H1 (cell line): ENCODE results near the gene DCLK1. TPM values are rescaled to one million over a fixed set of nuclear protein-coding genes. Genes with fewer than 3 reads are reported as not detected.

Source experiments
- CTCF ChIA-PET: fragments of 300-600 bp; sonication (Branson Sonifier 250); formaldehyde crosslinking; loops from one replicate; lab custom pipeline; 2021; ENCODE audit not compliant: partially characterized antibody; lab: Charles Lee
- POLR2A ChIA-PET: fragments of 300-600 bp; sonication (Branson Sonifier 250); formaldehyde crosslinking; loops from one replicate; lab custom pipeline; 2021; ENCODE audit warnings: inconsistent platforms; ENCODE audit not compliant: partially characterized antibody; lab: Charles Lee
- DNase-seq, 2 experiments: peaks; one replicate each; pipeline versions ENCODE4 v3.0.0 to v3.0.0-alpha.2; 2010 to 2022; ENCODE audit warnings: low spot score in 2 of 2, low read depth in 1 of 2, mixed read lengths in 1 of 2
- FAIRE-seq: peaks from 2 replicates; lab custom pipeline; 2011; peaks lifted over from hg19 to GRCh38; lab: Jason Lieb, UNC
- H2AFZ ChIP-seq: 2 replicates; pipeline ENCODE4 v1.8.1; 2012; ENCODE audit warnings: low read length, inconsistent platforms
- H2AK5ac ChIP-seq: 2 replicates; pipeline ENCODE4 v1.6.1; 2013; ENCODE audit warnings: low read depth, low read length
- H2BK120ac ChIP-seq: replicated peaks from 2 replicates; pipeline ENCODE3; 2013; ENCODE audit warnings: low read depth, low read length, inconsistent platforms
- H2BK12ac ChIP-seq: 2 replicates; pipeline ENCODE4 v1.6.1; 2013; ENCODE audit warnings: low read depth, low read length
- H2BK15ac ChIP-seq: 2 replicates; pipeline ENCODE4 v1.6.1; 2013; ENCODE audit warnings: low read length
- H2BK20ac ChIP-seq: 2 replicates; pipeline ENCODE4 v1.6.1; 2013; ENCODE audit warnings: low read length
- H2BK5ac ChIP-seq: 2 replicates; pipeline ENCODE4 v1.6.1; 2013; ENCODE audit warnings: low read depth, low read length
- H3K14ac ChIP-seq: 2 replicates; pipeline ENCODE4 v1.6.1; 2013; ENCODE audit warnings: inconsistent platforms; ENCODE audit not compliant: insufficient read length
- H3K18ac ChIP-seq: 2 replicates; pipeline ENCODE4 v1.6.1; 2013; ENCODE audit warnings: low read length; ENCODE audit errors: extremely low read depth
- H3K23ac ChIP-seq: 2 replicates; pipeline ENCODE4 v1.6.1; 2013; ENCODE audit warnings: inconsistent platforms; ENCODE audit not compliant: insufficient read length
- H3K23me2 ChIP-seq: 2 replicates; pipeline ENCODE4 v1.6.1; 2013; ENCODE audit warnings: low read depth, low read length
- H3K27ac ChIP-seq: 2 replicates; pipeline ENCODE4 v1.6.1; 2011; ENCODE audit warnings: low read depth, low read length, inconsistent platforms
- H3K27me3 ChIP-seq, 4 experiments: replicated peaks in 1 of 4; 1 replicate in 1 of 4; 2 replicates in 3 of 4; pipeline versions ENCODE4 v1.6.1 to v1.8.1; 2011 to 2013; ENCODE audit warnings: low read length in 3 of 4, mild to moderate bottlenecking in 3 of 4, inconsistent platforms in 2 of 4, mixed read lengths in 2 of 4, moderate library complexity in 1 of 4; ENCODE audit not compliant: control insufficient read depth in 3 of 4, insufficient read depth in 3 of 4; ENCODE audit errors: extremely low read depth in 1 of 4
- H3K36me3 ChIP-seq, 4 experiments: 2 replicates each; pipeline versions ENCODE4 v1.6.1 to v1.8.1; 2011 to 2013; ENCODE audit warnings: mild to moderate bottlenecking in 4 of 4, low read length in 3 of 4, moderate library complexity in 2 of 4, control low read depth in 1 of 4, inconsistent platforms in 1 of 4; ENCODE audit not compliant: insufficient read depth in 4 of 4, control insufficient read depth in 2 of 4
- H3K4ac ChIP-seq: replicated peaks from 2 replicates; pipeline ENCODE3; 2013; ENCODE audit warnings: low read length, low read depth, mixed read lengths, inconsistent platforms; ENCODE audit not compliant: insufficient read length
- H3K4me1 ChIP-seq, 4 experiments: replicated peaks in 1 of 4; 1 replicate in 1 of 4; 2 replicates in 3 of 4; pipeline versions ENCODE4 v1.6.1 to v1.8.1; 2011 to 2013; ENCODE audit warnings: low read length in 3 of 4, inconsistent platforms in 2 of 4, mixed read lengths in 1 of 4; ENCODE audit not compliant: insufficient read depth in 4 of 4, control insufficient read depth in 3 of 4
- H3K4me2 ChIP-seq, 2 experiments: 2 replicates each; pipeline versions ENCODE4 v1.6.1 to v1.8.1; 2011 to 2013; ENCODE audit warnings: low read depth in 2 of 2, low read length in 2 of 2, control low read depth in 1 of 2, inconsistent platforms in 1 of 2, mild to moderate bottlenecking in 1 of 2; ENCODE audit not compliant: insufficient read depth in 1 of 2
- H3K4me3 ChIP-seq, 4 experiments: fragments of 200-600, 300-600 bp in 1 of 4; sonication (generic), shearing (Covaris generic), sonication (Bioruptor Twin) in 1 of 4; 2 replicates each; pipeline versions ENCODE4 v1.5.1 to v1.8.1; 2011 to 2016; ENCODE audit warnings: low read length in 4 of 4, low read depth in 3 of 4, control low read depth in 2 of 4, inconsistent platforms in 2 of 4, mild to moderate bottlenecking in 2 of 4, mixed read lengths in 1 of 4, moderate library complexity in 1 of 4; ENCODE audit not compliant: insufficient read depth in 2 of 4; ENCODE audit errors: extremely low read depth in 1 of 4
- H3K56ac ChIP-seq: replicated peaks from 2 replicates; pipeline ENCODE3; 2013; ENCODE audit warnings: low read depth, mild to moderate bottlenecking, mixed read lengths, low read length, inconsistent platforms; ENCODE audit not compliant: insufficient read length
- H3K79me1 ChIP-seq: 2 replicates; pipeline ENCODE4 v1.6.1; 2013; ENCODE audit warnings: low read depth, low read length, control low read depth
- H3K79me2 ChIP-seq, 2 experiments: 2 replicates each; pipeline versions ENCODE4 v1.6.1 to v1.8.1; 2012 to 2013; ENCODE audit warnings: low read length in 2 of 2, mild to moderate bottlenecking in 2 of 2, inconsistent platforms in 1 of 2; ENCODE audit not compliant: insufficient read depth in 2 of 2, control insufficient read depth in 1 of 2
- H3K9ac ChIP-seq, 4 experiments: replicated peaks in 1 of 4; 1 replicate in 1 of 4; 2 replicates in 3 of 4; pipeline versions ENCODE4 v1.6.1 to v1.8.1; 2011 to 2013; ENCODE audit warnings: low read depth in 3 of 4, low read length in 3 of 4, control low read depth in 2 of 4, mild to moderate bottlenecking in 2 of 4, moderate library complexity in 2 of 4, inconsistent platforms in 1 of 4; ENCODE audit errors: extremely low read depth in 1 of 4
- H3K9me3 ChIP-seq, 2 experiments: 2 replicates each; pipeline versions ENCODE4 v1.6.1 to v1.8.1; 2012 to 2013; ENCODE audit warnings: mild to moderate bottlenecking in 2 of 2, moderate library complexity in 2 of 2, control low read depth in 1 of 2, inconsistent platforms in 1 of 2, low read depth in 1 of 2, low read length in 1 of 2, mixed read lengths in 1 of 2; ENCODE audit not compliant: insufficient read depth in 2 of 2
- H4K20me1 ChIP-seq, 2 experiments: replicated peaks in 1 of 2; 2 replicates each; pipeline versions ENCODE3 to v1.8.1; 2011 to 2013; ENCODE audit warnings: inconsistent platforms in 2 of 2, low read length in 2 of 2, mild to moderate bottlenecking in 1 of 2; ENCODE audit not compliant: insufficient read depth in 2 of 2, control insufficient read depth in 1 of 2
- H4K5ac ChIP-seq: 2 replicates; pipeline ENCODE4 v1.6.1; 2013; ENCODE audit warnings: low read length, low read depth, mixed read lengths, inconsistent platforms; ENCODE audit not compliant: insufficient read length
- H4K8ac ChIP-seq: 2 replicates; pipeline ENCODE4 v1.8.0; 2013; ENCODE audit warnings: mild to moderate bottlenecking, moderate library complexity, low read length, inconsistent platforms; ENCODE audit not compliant: insufficient read depth; ENCODE audit errors: extremely low read depth
- H4K91ac ChIP-seq: replicated peaks from 2 replicates; pipeline ENCODE3; 2013; ENCODE audit warnings: low read length, mixed read lengths, inconsistent platforms; ENCODE audit not compliant: insufficient read length
- ATF3 ChIP-seq: IDR thresholded peaks from 2 replicates; pipeline ENCODE4 v1.6.1; 2011; ENCODE audit warnings: low read depth, mild to moderate bottlenecking, low read length; ENCODE audit not compliant: insufficient read depth
- BCL11A ChIP-seq, 2 experiments: IDR thresholded peaks; one replicate each; pipeline ENCODE4 v1.6.1; 2011; ENCODE audit warnings: low read depth in 2 of 2, low read length in 2 of 2, mild to moderate bottlenecking in 2 of 2
- E2F6 ChIP-seq: IDR thresholded peaks from 2 replicates; pipeline ENCODE4 v1.6.1; 2012; ENCODE audit warnings: inconsistent platforms
- GTF2F1 ChIP-seq: IDR thresholded peaks from 2 replicates; pipeline ENCODE4 v1.6.1; 2012; ENCODE audit warnings: low read depth, low read length, improper control_type of control experiment, borderline replicate concordance
- JUND ChIP-seq: IDR thresholded peaks from 2 replicates; pipeline ENCODE4 v1.6.1; 2011; ENCODE audit warnings: mild to moderate bottlenecking, improper control_type of control experiment, low read length
- KDM4A ChIP-seq: IDR thresholded peaks from one replicate; pipeline ENCODE4 v1.7.1; 2012; ENCODE audit warnings: low read depth, mild to moderate bottlenecking, moderate library complexity, low read length, inconsistent platforms; ENCODE audit not compliant: severe bottlenecking
- PHF8 ChIP-seq: fragments of 200-600 bp; sonication (generic); conservative IDR thresholded peaks from 2 replicates; pipeline ENCODE4 v1.7.1; 2012; ENCODE audit warnings: low read depth, mild to moderate bottlenecking, inconsistent platforms, low read length, moderate library complexity
- SAP30 ChIP-seq: fragments of 300-600 bp; sonication (generic); IDR thresholded peaks from 2 replicates; pipeline ENCODE4 v1.7.1; 2012; ENCODE audit warnings: low read length, moderate library complexity, mild to moderate bottlenecking, inconsistent platforms; ENCODE audit not compliant: insufficient read depth, insufficient replicate concordance
- SP1 ChIP-seq: IDR thresholded peaks from 2 replicates; pipeline ENCODE4 v1.6.1; 2011; ENCODE audit warnings: low read depth, low read length
- SP2 ChIP-seq: IDR thresholded peaks from 2 replicates; pipeline ENCODE4 v1.6.1; 2012; ENCODE audit warnings: mild to moderate bottlenecking, low read length, inconsistent platforms
- SRF ChIP-seq: IDR thresholded peaks from 2 replicates; pipeline ENCODE4 v1.6.1; 2011; ENCODE audit warnings: mild to moderate bottlenecking, low read depth, low read length, moderate library complexity
- TAF1 ChIP-seq: IDR thresholded peaks from 2 replicates; pipeline ENCODE4 v1.6.1; 2011; ENCODE audit warnings: mild to moderate bottlenecking, low read depth, low read length
- ZNF274 ChIP-seq: IDR thresholded peaks from 2 replicates; pipeline ENCODE4 v1.7.0; 2012; ENCODE audit warnings: low read length, borderline replicate concordance; ENCODE audit errors: extremely low read depth
- WGBS, 2 experiments: shearing (Covaris generic) in 1 of 2; methylation state at CpG; one replicate each; pipeline versions ENCODE4 v1.1.6 to v1.1.7; 2013 to 2015; ENCODE audit warnings: low lambda C conversion rate in 2 of 2, mixed read lengths in 2 of 2, inconsistent platforms in 1 of 2, low coverage in 1 of 2, missing lambda C conversion rate in 1 of 2; ENCODE audit not compliant: insufficient replicate concordance in 2 of 2, insufficient coverage in 1 of 2, insufficient read length in 1 of 2; ENCODE audit errors: extremely low coverage in 1 of 2, missing lambda C conversion rate in 1 of 2; 5-methylcytosine and 5-hydroxymethylcytosine counted together
- polyA plus RNA-seq, 7 experiments: library from polyadenylated mRNA; depleted of rRNA in 3 of 7; stranded (reverse) in 5 of 7; unstranded in 2 of 7; fragments of >200 nt in 5 of 7; fragments of 200-250 nt in 2 of 7; gene quantifications; 1 replicate in 5 of 7; 2 replicates in 1 of 7; 4 replicates in 1 of 7; pipeline versions ENCODE4 v1.2.1 to v1.2.3, GENCODE V29; 2011 to 2013; ENCODE audit warnings: missing spikeins in 2 of 7, mixed read lengths in 2 of 7
- total RNA-seq: library from RNA; stranded (reverse); fragmentation: NEBNext Ultra II Directional; extraction: Animal tissue kit (Norgen Biotek cat#: 25700); gene quantifications from 2 replicates; pipeline ENCODE4 v1.2.1, GENCODE V29; 2021

The DCLK1 gene
- total and polyA plus RNA-seq, 2 of the 8 experiments (the other 6 are each of a cell fraction or from before 2014, with no cell fraction given), result 22.8 to 41.0 TPM

- Histone ChIP-seq H2BK120ac (no peak overlapping the region), H3K56ac (no peak overlapping the region), H4K91ac (no peak overlapping the region), H3K27me3 (no peaks in the 10 kb centered on the region), H3K36me3 (no peaks in the 10 kb centered on the region; a peak in 2 of 8 replicates), H3K23me2 (no peaks in the 10 kb centered on the region), H2BK5ac (no peak overlapping the region), H4K5ac (no peak overlapping the region), H4K8ac (no peak overlapping the region), H3K4me2 (no peak overlapping the region), H3K9ac (no peak overlapping the region), H3K18ac (no peak overlapping the region), H3K9me3 (no peaks in the 10 kb centered on the region), H3K27ac (no peak overlapping the region), H2AFZ (no peak overlapping the region), H3K4ac (no peak overlapping the region), H2BK20ac (no peak overlapping the region), H3K14ac (no peak overlapping the region), H3K79me1 (no peaks in the 10 kb centered on the region), H3K4me1 (no peaks in the 10 kb centered on the region), H2AK5ac (no peak overlapping the region), H2BK15ac (no peak overlapping the region), H4K20me1 (no peaks in the 10 kb centered on the region), H3K79me2 (no peaks in the 10 kb centered on the region), H2BK12ac (no peak overlapping the region), H3K4me3 (no peak overlapping the region), H3K23ac (no peak overlapping the region)
- ChIA-PET POLR2A (no interaction called here), CTCF (interaction anchor here (1.0 to 1.1 kb wide), 2 partner anchors 36 to 195 kb away, joined by 3 to 4 read pairs; no protein-coding TSS in a partner anchor)
- no peak for DNase-seq
- WGBS, 2 experiments, result 100% methylated on average over 2 of the region's 2 CpGs; no CpG with 5 or more reads in 1 of the 2 experiments
- no peak for FAIRE-seq
- TF ChIP-seq ATF3 (no peak), TAF1 (no peak), BCL11A (IDR thresholded peaks at IDR 0.05; ENCODE audit: low read depth in 2 of 2, low read length in 2 of 2) (no peak), SP1 (no peak), GTF2F1 (no peak), SRF (no peak), SAP30 (no peak), PHF8 (no peak), E2F6 (no peak), SP2 (no peak), KDM4A (no peak), JUND (no peak), ZNF274 (no peak)
Measured at GRCh38 chr13:35782793-35783192, 348.4 kb downstream of the DCLK1 start.
